LNCaP clone FGC (cell line): ENCODE measurements around the gene CACNA1D.

Source experiments
- DNase-seq: peaks from one replicate; pipeline ENCODE4 v3.0.0-alpha.2; 2011; ENCODE audit warnings: low read depth
- H3K4me3 ChIP-seq: 2 replicates; pipeline ENCODE4 v1.5.1; 2011; ENCODE audit warnings: mild to moderate bottlenecking, low read depth, low read length, control low read depth
- CTCF ChIP-seq: IDR thresholded peaks from 2 replicates; pipeline ENCODE4 v1.5.1; 2012; ENCODE audit warnings: mild to moderate bottlenecking; ENCODE audit not compliant: control insufficient read depth, insufficient read depth; ENCODE audit errors: extremely low read depth

The CACNA1D gene

GRCh38 chr3:53486961-53487654 is 7.3 kb upstream of the CACNA1D start:
- no peak overlapping the region for H3K4me3 ChIP-seq
- DNase-seq: no peak
- TF ChIP-seq CTCF: peak; percentile 18; the same call in 1 of the 2 replicates

- no peak for DNase-seq
- no peak overlapping the region for H3K4me3 ChIP-seq
- TF ChIP-seq CTCF: no peak
Measured at GRCh38 chr3:53489386-53489785, 5.0 kb upstream of the CACNA1D start.

- TF ChIP-seq CTCF: no peak
- no peak overlapping the region for H3K4me3 ChIP-seq
- no peak for DNase-seq
Measured at GRCh38 chr3:53489787-53490458, 4.5 kb upstream of the CACNA1D start.

- H3K4me3 ChIP-seq: no peak overlapping the region
- DNase-seq: no peak
- TF ChIP-seq CTCF: no peak
Measured at GRCh38 chr3:53490459-53490968, 3.9 kb upstream of the CACNA1D start.

- no peak overlapping the region for H3K4me3 ChIP-seq
- TF ChIP-seq CTCF: no peak
- no peak for DNase-seq
Measured at GRCh38 chr3:53491276-53491675, 3.1 kb upstream of the CACNA1D start.

- no peak for DNase-seq
- peak overlapping the region; percentile 65 for H3K4me3 ChIP-seq
- no peak for TF ChIP-seq CTCF
Measured at GRCh38 chr3:53493595-53493962, 832 bp upstream of the CACNA1D start.

- no peak for TF ChIP-seq CTCF
- no peak for DNase-seq
Measured at GRCh38 chr3:53495146-53495519, 722 bp downstream of the CACNA1D start.

More at GRCh38 chr3:53495146-53495519, 722 bp downstream of the CACNA1D start:
- peak overlapping the region; percentile 49 for H3K4me3 ChIP-seq
